ENCODE results near the gene CFAP299.
"Not testable (repeated sequence)": the region's sequence is repeated elsewhere in the genome, so short reads cannot be mapped to it uniquely, and the experiment has no call there.

DNA sequence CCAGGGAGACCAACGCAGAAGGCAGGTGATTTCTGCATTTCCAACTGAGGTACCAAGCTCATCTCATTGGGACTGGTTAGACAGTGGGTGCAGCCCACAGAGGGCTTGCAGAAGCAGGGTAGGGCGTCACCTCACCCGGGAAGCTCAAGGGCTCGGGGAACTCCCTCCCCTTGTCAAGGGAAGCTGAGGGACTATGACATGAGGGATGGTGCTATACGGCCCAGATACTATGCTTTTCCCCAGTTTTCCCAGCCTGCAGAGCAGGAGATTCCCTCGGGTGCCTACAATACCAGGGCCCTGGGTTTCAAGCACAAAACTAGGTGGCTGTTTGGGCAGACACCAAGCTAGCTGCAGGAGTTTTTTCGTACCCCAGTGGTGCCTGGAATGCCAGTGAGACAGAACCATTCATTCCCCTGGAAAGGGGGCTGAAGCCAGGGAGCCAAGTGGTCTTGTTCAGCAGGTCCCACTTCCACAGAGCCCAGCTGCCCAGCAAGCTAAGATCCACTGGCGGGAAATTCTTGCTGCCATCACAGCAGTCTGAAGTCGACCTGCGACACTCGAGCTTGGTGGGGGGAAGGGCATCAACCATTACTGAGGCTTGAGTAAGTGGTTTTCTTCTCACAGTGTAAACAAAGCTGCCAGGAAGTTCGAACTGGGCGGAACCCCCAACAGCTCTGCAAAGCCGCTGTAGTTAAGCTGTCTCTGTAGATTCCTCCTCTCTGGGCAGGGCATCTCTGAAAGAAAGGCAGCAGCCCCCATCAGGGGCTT is 103.9 kb downstream of the CFAP299 start:
- TF ChIP-seq ZNF274 (IDR thresholded peaks at IDR 0.05; ENCODE audit: low read depth, low read length); SUZ12 (IDR thresholded peaks at IDR 0.05; ENCODE audit: extremely low read depth, insufficient read depth, insufficient read length): not testable (repeated sequence)
